IMR-90 (cell line): Measurements from ENCODE around the gene TENM4. TPM values are rescaled to one million over a fixed set of nuclear protein-coding genes. Genes with fewer than 3 reads are reported as not detected.

Experiments
- ATAC-seq: fragments of 200-7000 bp; cut with Tn5 transposase; 2 replicates; pipeline ENCODE4 v1.9.1; 2020; ENCODE audit warnings: low read depth, mild to moderate bottlenecking, moderate library complexity
- BruUV-seq: library from RNA; stranded (reverse); fragments of 400-500 nt; replicated peaks from 2 replicates; lab custom pipeline; 2021; lab: Mats Ljungman, UMichigan
- CTCF ChIA-PET: fragments of 300-600 bp; formaldehyde crosslinking; extraction: SDS; loops from one replicate; lab custom pipeline; 2021; ENCODE audit warnings: antibody characterized with exemption; lab: Yijun Ruan, JAX
- POLR2A ChIA-PET: fragments of 300-600 bp; sonication (Branson Sonifier 250); formaldehyde crosslinking; loops from one replicate; lab custom pipeline; 2022; ENCODE audit warnings: antibody characterized with exemption; ENCODE audit not compliant: unreplicated experiment; lab: Charles Lee
- DNase-seq: peaks from one replicate; pipeline ENCODE4 v3.0.0; 2013
- H2AFZ ChIP-seq: replicated peaks from 2 replicates; pipeline ENCODE3; 2013; ENCODE audit warnings: low read length, mild to moderate bottlenecking; ENCODE audit not compliant: poor library complexity
- H2AK5ac ChIP-seq: 2 replicates; pipeline ENCODE4 v1.6.1; 2013; ENCODE audit warnings: low read depth, low read length, inconsistent platforms
- H2AK9ac ChIP-seq: replicated peaks from 2 replicates; pipeline ENCODE3; 2013; ENCODE audit warnings: mild to moderate bottlenecking, low read depth, low read length, moderate library complexity; ENCODE audit not compliant: poor library complexity
- H2BK120ac ChIP-seq: 2 replicates; pipeline ENCODE4 v1.6.1; 2013; ENCODE audit warnings: low read depth, low read length, inconsistent platforms
- H2BK15ac ChIP-seq: 3 replicates; pipeline ENCODE4 v1.6.1; 2013; ENCODE audit warnings: low read depth, low read length, inconsistent platforms
- H2BK20ac ChIP-seq: 2 replicates; pipeline ENCODE4 v1.6.1; 2013; ENCODE audit warnings: low read depth, mild to moderate bottlenecking, inconsistent platforms, low read length, moderate library complexity
- H2BK5ac ChIP-seq: 2 replicates; pipeline ENCODE4 v1.6.1; 2013; ENCODE audit warnings: mild to moderate bottlenecking, low read depth, low read length, inconsistent platforms; ENCODE audit not compliant: poor library complexity, severe bottlenecking
- H3K14ac ChIP-seq: replicated peaks from 2 replicates; pipeline ENCODE4 v1.6.1; 2013; ENCODE audit warnings: low read depth, low read length, inconsistent platforms
- H3K18ac ChIP-seq: 2 replicates; pipeline ENCODE4 v1.6.1; 2013; ENCODE audit warnings: low read depth, low read length, control low read depth
- H3K23ac ChIP-seq: 2 replicates; pipeline ENCODE4 v1.6.1; 2013; ENCODE audit warnings: low read depth, low read length, inconsistent platforms
- H3K27ac ChIP-seq: 2 replicates; pipeline ENCODE4 v1.5.1; 2013; ENCODE audit warnings: mild to moderate bottlenecking, control low read depth, low read length; ENCODE audit not compliant: insufficient read depth
- H3K27me3 ChIP-seq: 2 replicates; pipeline ENCODE4 v1.6.1; 2013; ENCODE audit warnings: low read length; ENCODE audit not compliant: control insufficient read depth, insufficient read depth
- H3K36me3 ChIP-seq: 2 replicates; pipeline ENCODE4 v1.6.1; 2013; ENCODE audit warnings: low read length, mixed read lengths; ENCODE audit not compliant: control insufficient read depth, insufficient read depth
- H3K4ac ChIP-seq: 2 replicates; pipeline ENCODE4 v1.6.1; 2013; ENCODE audit warnings: low read depth, low read length, inconsistent platforms
- H3K4me1 ChIP-seq: 2 replicates; pipeline ENCODE4 v1.6.1; 2013; ENCODE audit warnings: low read length, mixed read lengths; ENCODE audit not compliant: control insufficient read depth, insufficient read depth
- H3K4me2 ChIP-seq: 2 replicates; pipeline ENCODE4 v1.6.1; 2013; ENCODE audit warnings: low read depth, mild to moderate bottlenecking, control low read depth, low read length, moderate library complexity
- H3K4me3 ChIP-seq: 2 replicates; pipeline ENCODE4 v1.5.1; 2013; ENCODE audit warnings: low read depth, mild to moderate bottlenecking, control low read depth, low read length, moderate library complexity; ENCODE audit not compliant: insufficient read depth
- H3K56ac ChIP-seq: 2 replicates; pipeline ENCODE4 v1.6.1; 2013; ENCODE audit warnings: low read length, inconsistent platforms; ENCODE audit not compliant: insufficient read depth; ENCODE audit errors: extremely low read depth
- H3K79me1 ChIP-seq, 2 experiments: 2 replicates each; pipeline ENCODE4 v1.6.1; 2013; ENCODE audit warnings: low read length in 2 of 2, inconsistent platforms in 1 of 2, low read depth in 1 of 2
- H3K9ac ChIP-seq: 2 replicates; pipeline ENCODE4 v1.6.1; 2013; ENCODE audit warnings: low read depth, low read length, control low read depth
- H3K9me1 ChIP-seq: 2 replicates; pipeline ENCODE4 v1.6.1; 2013; ENCODE audit warnings: low read length, inconsistent platforms; ENCODE audit not compliant: insufficient read depth
- H3K9me3 ChIP-seq: 2 replicates; pipeline ENCODE4 v1.6.1; 2013; ENCODE audit warnings: low read length; ENCODE audit not compliant: control insufficient read depth, insufficient read depth
- H4K20me1 ChIP-seq: 2 replicates; pipeline ENCODE4 v1.6.1; 2013; ENCODE audit warnings: low read length, inconsistent platforms; ENCODE audit not compliant: insufficient read depth
- H4K5ac ChIP-seq: 2 replicates; pipeline ENCODE4 v1.6.1; 2013; ENCODE audit warnings: mild to moderate bottlenecking, low read depth, low read length, control low read depth
- H4K8ac ChIP-seq, 2 experiments: 2 replicates each; pipeline ENCODE4 v1.6.1; 2013; ENCODE audit warnings: low read depth in 2 of 2, low read length in 2 of 2, control low read depth in 1 of 2, inconsistent platforms in 1 of 2
- H4K91ac ChIP-seq: 2 replicates; pipeline ENCODE4 v1.6.1; 2013; ENCODE audit warnings: low read depth, low read length, inconsistent platforms; ENCODE audit not compliant: insufficient read depth
- NFE2L2 ChIP-seq: fragments of 150-350 bp; IDR thresholded peaks from 2 replicates; pipeline ENCODE4 v1.6.1; 2016; ENCODE audit warnings: low read depth, mild to moderate bottlenecking, low read length
- POLR2A ChIP-seq: IDR thresholded peaks from 2 replicates; pipeline ENCODE4 v1.6.1; 2012; ENCODE audit warnings: mild to moderate bottlenecking, low read depth, low read length
- WGBS, 2 experiments: methylation state at CpG; one replicate each; pipeline versions ENCODE4 v1.1.5 to v1.1.7; 2013; ENCODE audit warnings: missing lambda C conversion rate in 2 of 2; ENCODE audit not compliant: insufficient read length in 1 of 2; ENCODE audit errors: extremely low coverage in 2 of 2; 5-methylcytosine and 5-hydroxymethylcytosine counted together
- dilution Hi-C: fragments of 300-500 bp; cut with HindIII; formaldehyde crosslinking; loops from one replicate; pipeline ENCODE4 v1.14.3; 2018; ENCODE audit warnings: low sequenced_read_pairs; ENCODE audit not compliant: unreplicated experiment
- in situ Hi-C: fragments of 300-500 bp; cut with MboI; formaldehyde crosslinking; loops from 3 replicates; pipeline ENCODE4 v1.14.3; 2019; ENCODE audit warnings: low sequenced_read_pairs, inconsistent platforms, mixed read lengths
- intact Hi-C: fragments of 100-400 bp; cut with micrococcal nuclease; formaldehyde crosslinking; loops from 2 replicates; pipeline ENCODE4 v1.10.0; 2022
- polyA plus RNA-seq, 3 experiments: library from polyadenylated mRNA; depleted of rRNA; stranded (reverse); fragments of >200 nt; gene quantifications; 2 replicates each; pipeline ENCODE4 v1.2.3, GENCODE V29; 2012; ENCODE audit warnings: low replicate concordance in 1 of 3
- total RNA-seq: library from RNA; depleted of rRNA; stranded (reverse); fragments of >200 nt; gene quantifications from 2 replicates; pipeline ENCODE4 v1.2.3, GENCODE V29; 2012

TENM4 gene
- total and polyA plus RNA-seq, 2 of the 4 experiments (the other 2 are of a cell fraction) = 7.4 to 9.0 TPM

DNA sequence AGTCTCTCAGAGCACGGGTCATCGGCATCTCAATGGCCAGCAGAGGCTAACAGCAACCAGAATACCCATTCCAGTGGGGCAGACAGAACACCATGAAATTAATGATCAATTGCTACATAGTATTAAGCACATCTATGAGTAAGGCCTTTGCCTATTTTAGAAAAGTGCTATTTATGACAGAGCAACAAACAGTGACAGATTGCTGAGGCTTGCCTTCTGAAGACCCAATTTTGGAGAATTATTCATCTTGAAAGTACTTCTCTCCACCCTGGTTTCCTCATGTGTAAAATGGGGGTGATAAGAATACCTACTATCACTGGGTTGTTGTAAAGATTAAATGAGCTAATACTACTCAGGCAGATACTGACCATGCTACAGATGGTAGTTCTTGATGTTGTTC, 232.7 kb downstream of the TENM4 start:
- Histone ChIP-seq H2AK9ac (no peak overlapping the region), H3K23ac (no peak overlapping the region), H3K79me1 (no peaks in the 10 kb centered on the region; a peak in 1 of 4 replicates), H2BK120ac (no peak overlapping the region), H2BK20ac (no peak overlapping the region), H3K4me1 (no peaks in the 10 kb centered on the region; the same call in 1 of the 2 replicates), H3K9me1 (peaks cover 9% of the 10 kb centered on the region; the same call in 1 of the 2 replicates), H2BK15ac (no peak overlapping the region), H2AFZ (no peak overlapping the region), H3K18ac (no peak overlapping the region), H3K4me3 (no peak overlapping the region), H3K4me2 (no peak overlapping the region), H4K20me1 (no peaks in the 10 kb centered on the region), H3K56ac (no peak overlapping the region), H3K4ac (no peak overlapping the region), H4K91ac (no peak overlapping the region), H4K5ac (no peak overlapping the region), H2BK5ac (no peak overlapping the region), H3K36me3 (no peaks in the 10 kb centered on the region), H3K14ac (no peak overlapping the region), H2AK5ac (no peak overlapping the region), H4K8ac (no peak overlapping the region), H3K9ac (no peak overlapping the region), H3K27me3 (no peaks in the 10 kb centered on the region), H3K27ac (no peak overlapping the region), H3K9me3 (no peaks in the 10 kb centered on the region)
- intact Hi-C loops (no loop called here), dilution Hi-C loops (no loop called here), in situ Hi-C loops (no loop called here)
- ChIA-PET CTCF (no interaction called here), POLR2A (no interaction called here)
- ATAC-seq = no peak
- no CpG with 5 or more reads among the region's 2 CpGs for WGBS, 2 experiments
- no TSS peak for BruUV-seq
- no peak for DNase-seq
- TF ChIP-seq POLR2A (no peak), NFE2L2 (no peak)
